ENCODE data around the gene BCO1. TPM values are rescaled to one million over a fixed set of nuclear protein-coding genes. Genes with fewer than 3 reads are reported as not detected.

Gene BCO1
- total and polyA plus RNA-seq, 7 donors = 0.83 to 6.2 (median 3.0) TPM; not detected in 1

DNA sequence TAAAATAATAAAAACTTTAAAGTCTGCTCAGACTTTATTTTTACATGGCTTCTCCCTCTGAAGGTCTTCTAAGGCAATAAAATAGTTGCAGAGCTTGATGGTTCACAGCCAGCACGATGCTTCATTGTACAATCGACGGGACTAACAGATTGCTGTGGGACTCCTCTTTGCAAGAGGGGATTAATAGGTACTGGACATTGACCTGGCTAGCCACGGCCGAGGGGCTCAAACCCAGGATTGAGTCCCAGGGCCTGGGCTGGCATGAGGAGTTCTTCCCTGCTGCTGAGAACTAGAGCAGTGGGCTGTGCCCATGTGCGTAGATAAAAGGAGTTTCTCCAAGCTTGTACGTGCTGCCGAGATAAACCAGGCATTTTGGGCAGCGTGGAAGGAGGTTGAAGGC, 52.6 kb downstream of the BCO1 start:
- H3K27me3 ChIP-seq = no peaks in the 10 kb centered on the region
- no peaks in the 10 kb centered on the region for H3K4me1 ChIP-seq
- no peak for DNase-seq
- intact Hi-C loops (cut with DNase I) = no loop called here
- no peak overlapping the region for H3K4me3 ChIP-seq
- no peaks in the 10 kb centered on the region for H3K36me3 ChIP-seq
- no peaks in the 10 kb centered on the region for H3K9me3 ChIP-seq
- no peak overlapping the region for H3K27ac ChIP-seq
- no peak for TF ChIP-seq EP300 (IDR thresholded peaks at IDR 0.05)
- TF ChIP-seq POLR2A (IDR thresholded peaks at IDR 0.05) = no peak
- TF ChIP-seq, protein P1, sequence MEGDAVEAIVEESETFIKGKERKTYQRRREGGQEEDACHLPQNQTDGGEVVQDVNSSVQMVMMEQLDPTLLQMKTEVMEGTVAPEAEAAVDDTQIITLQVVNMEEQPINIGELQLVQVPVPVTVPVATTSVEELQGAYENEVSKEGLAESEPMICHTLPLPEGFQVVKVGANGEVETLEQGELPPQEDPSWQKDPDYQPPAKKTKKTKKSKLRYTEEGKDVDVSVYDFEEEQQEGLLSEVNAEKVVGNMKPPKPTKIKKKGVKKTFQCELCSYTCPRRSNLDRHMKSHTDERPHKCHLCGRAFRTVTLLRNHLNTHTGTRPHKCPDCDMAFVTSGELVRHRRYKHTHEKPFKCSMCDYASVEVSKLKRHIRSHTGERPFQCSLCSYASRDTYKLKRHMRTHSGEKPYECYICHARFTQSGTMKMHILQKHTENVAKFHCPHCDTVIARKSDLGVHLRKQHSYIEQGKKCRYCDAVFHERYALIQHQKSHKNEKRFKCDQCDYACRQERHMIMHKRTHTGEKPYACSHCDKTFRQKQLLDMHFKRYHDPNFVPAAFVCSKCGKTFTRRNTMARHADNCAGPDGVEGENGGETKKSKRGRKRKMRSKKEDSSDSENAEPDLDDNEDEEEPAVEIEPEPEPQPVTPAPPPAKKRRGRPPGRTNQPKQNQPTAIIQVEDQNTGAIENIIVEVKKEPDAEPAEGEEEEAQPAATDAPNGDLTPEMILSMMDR (IDR thresholded peaks at IDR 0.05) = no peak
- no peak for TF ChIP-seq POLR2AphosphoS5 (IDR thresholded peaks at IDR 0.05)
- 88 to 93% methylated on average over 9 of the region's 9 CpGs for WGBS, 2 donors

DNA sequence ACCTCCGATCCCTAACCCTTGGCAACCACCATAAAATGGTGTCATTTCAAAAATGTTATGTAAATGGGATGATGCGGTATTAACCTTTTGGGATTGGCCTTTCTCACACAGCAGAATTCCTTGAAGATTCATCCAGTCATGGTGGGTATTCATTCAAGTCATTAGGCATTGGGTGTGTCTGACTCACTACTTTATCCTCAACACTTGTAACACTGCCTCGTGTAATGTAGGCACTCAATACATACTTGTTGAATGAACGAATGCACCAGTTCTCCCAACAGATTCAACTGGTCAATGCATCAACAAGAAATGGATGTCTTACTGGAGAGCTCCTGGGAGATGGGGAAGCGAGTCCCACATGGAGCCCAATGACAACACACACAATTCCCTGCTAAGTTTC, 54.4 kb downstream of the BCO1 start:
- H3K27ac ChIP-seq = no peak overlapping the region
- intact Hi-C loops (cut with DNase I) = no loop called here
- no peak for DNase-seq
- H3K9me3 ChIP-seq = no peaks in the 10 kb centered on the region
- H3K4me1 ChIP-seq = no peaks in the 10 kb centered on the region
- no peaks in the 10 kb centered on the region for H3K36me3 ChIP-seq
- WGBS, 2 donors = 92 to 94% methylated on average over 5 of the region's 5 CpGs
- no peaks in the 10 kb centered on the region for H3K27me3 ChIP-seq
- H3K4me3 ChIP-seq = no peak overlapping the region
- TF ChIP-seq POLR2AphosphoS5 (IDR thresholded peaks at IDR 0.05) = no peak
- no peak for TF ChIP-seq EP300 (IDR thresholded peaks at IDR 0.05)
- TF ChIP-seq, protein P1 (IDR thresholded peaks at IDR 0.05) = no peak
- no peak for TF ChIP-seq POLR2A (IDR thresholded peaks at IDR 0.05)

DNA sequence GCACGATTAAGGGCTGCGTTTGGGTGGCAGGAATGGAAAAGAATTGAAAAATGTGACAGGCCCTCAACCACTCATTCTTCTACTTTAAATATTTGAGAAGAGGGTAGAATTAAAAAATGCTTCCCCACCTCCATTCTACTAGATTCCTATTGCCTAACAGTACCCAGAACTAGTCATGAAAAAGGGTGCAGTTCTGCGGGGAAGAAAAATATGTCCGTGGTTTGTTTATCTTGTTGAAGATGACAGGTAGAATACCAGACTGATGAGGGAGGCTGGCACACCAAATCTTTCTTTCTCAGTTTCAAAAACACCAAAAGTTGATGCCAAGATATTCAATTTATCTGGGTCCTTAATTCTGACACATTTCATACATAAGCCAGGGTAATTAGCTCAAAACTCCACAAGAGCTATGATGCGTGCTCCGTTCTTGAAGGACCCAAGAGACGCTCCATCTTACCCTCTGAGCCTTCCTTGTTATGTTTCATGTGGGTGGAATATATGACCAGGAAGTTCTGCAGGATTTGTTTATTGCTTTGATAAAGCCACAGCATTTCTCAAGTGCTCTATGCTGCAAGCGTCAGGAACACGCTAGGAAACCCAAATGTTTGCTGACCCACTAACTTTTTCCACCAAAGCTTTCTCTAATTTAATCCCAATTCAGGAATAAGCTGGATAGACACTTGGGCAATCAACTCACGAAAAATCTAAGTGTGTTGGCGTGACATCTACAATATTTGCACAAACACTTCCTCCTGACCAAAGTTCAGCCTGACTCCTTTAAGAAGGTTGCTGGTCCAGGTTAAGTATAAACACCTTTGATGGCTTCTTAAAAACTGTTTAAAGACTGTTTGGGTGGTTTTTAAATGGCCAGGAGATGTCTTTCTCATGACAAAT, 55.7 kb downstream of the BCO1 start:
- H3K27me3 ChIP-seq = no peaks in the 10 kb centered on the region
- 22 to 53% methylated on average over 11 of the region's 11 CpGs for WGBS, 2 donors
- no peak overlapping the region for H3K4me3 ChIP-seq
- no peak for TF ChIP-seq EP300 (IDR thresholded peaks at IDR 0.05)
- TF ChIP-seq POLR2A (IDR thresholded peaks at IDR 0.05) = no peak
- TF ChIP-seq POLR2AphosphoS5 (IDR thresholded peaks at IDR 0.05) = no peak
- TF ChIP-seq, protein P1 (IDR thresholded peaks at IDR 0.05) = no peak
- intact Hi-C loops (cut with DNase I) = no loop called here
- no peak overlapping the region for H3K27ac ChIP-seq
- H3K36me3 ChIP-seq = no peaks in the 10 kb centered on the region
- no peaks in the 10 kb centered on the region for H3K4me1 ChIP-seq
- H3K9me3 ChIP-seq = no peaks in the 10 kb centered on the region
- DNase-seq = no peak

DNA sequence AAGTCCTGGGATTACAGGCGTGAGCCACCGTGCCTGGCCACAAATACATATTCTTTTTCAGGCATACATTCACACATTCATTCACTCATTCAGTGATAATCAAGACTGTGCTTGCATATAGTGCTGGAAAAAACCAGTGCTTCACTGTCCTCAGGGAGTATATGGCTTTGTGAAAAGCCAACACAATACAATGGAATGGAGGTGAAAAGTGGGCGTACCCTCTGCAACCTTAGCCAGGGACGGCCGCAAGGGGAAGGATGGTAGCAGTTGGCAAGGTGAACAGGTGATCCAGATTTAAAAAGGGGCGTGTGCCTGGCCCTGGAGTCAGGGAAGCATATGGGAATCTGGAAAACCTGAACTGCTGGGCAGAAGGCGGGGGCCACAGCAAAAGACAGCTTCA, 58.1 kb downstream of the BCO1 start:
- no peaks in the 10 kb centered on the region for H3K27me3 ChIP-seq
- no peak overlapping the region for H3K4me3 ChIP-seq
- intact Hi-C loops (cut with DNase I) = no loop called here
- no peak for TF ChIP-seq POLR2A (IDR thresholded peaks at IDR 0.05)
- TF ChIP-seq, protein P1 (IDR thresholded peaks at IDR 0.05) = no peak
- no peak for TF ChIP-seq POLR2AphosphoS5 (IDR thresholded peaks at IDR 0.05)
- TF ChIP-seq EP300 (IDR thresholded peaks at IDR 0.05) = no peak
- H3K36me3 ChIP-seq = no peaks in the 10 kb centered on the region
- DNase-seq = no peak
- WGBS, 2 donors = 79 to 85% methylated on average over 7 of the region's 7 CpGs
- no peak overlapping the region for H3K27ac ChIP-seq
- H3K9me3 ChIP-seq = no peaks in the 10 kb centered on the region
- no peaks in the 10 kb centered on the region for H3K4me1 ChIP-seq

Measured in sigmoid colon (tissue), 7 donors.